ENCODE measurements around the gene RNF208.
"Not testable (repeated sequence)": the region's sequence is repeated elsewhere in the genome, so short reads cannot be mapped to it uniquely, and the experiment has no call there.

Gene RNF208

GRCh38 chr9:137253717-137254623 is 31.9 kb upstream of the RNF208 start:
- DNase-seq (ENCODE audit: low spot score): no peak

GRCh38 chr9:137252555-137253506 is 30.8 kb upstream of the RNF208 start:
- DNase-seq (ENCODE audit: low spot score): no peak

GRCh38 chr9:137251490-137252268 is 29.6 kb upstream of the RNF208 start:
- DNase-seq (ENCODE audit: low spot score): no peak

- DNase-seq (ENCODE audit: low spot score): no peak
Observed at GRCh38 chr9:137251194-137251461, 29.1 kb upstream of the RNF208 start, which contains the start of gene STPG3. STPG3 (plus strand) TSS chr9:137251286; CDS start chr9:137251287, 1 bp downstream.

GRCh38 chr9:137250329-137251193 is 28.5 kb upstream of the RNF208 start:
- no peak for DNase-seq (ENCODE audit: low spot score)

- no peak for DNase-seq (ENCODE audit: low spot score)
Observed at GRCh38 chr9:137247916-137248175, 25.8 kb upstream of the RNF208 start.

GRCh38 chr9:137247135-137247915 is 25.3 kb upstream of the RNF208 start:
- no peak for DNase-seq (ENCODE audit: low spot score)

- no peak for DNase-seq (ENCODE audit: low spot score)
Observed at GRCh38 chr9:137245450-137246421, 23.7 kb upstream of the RNF208 start.

GRCh38 chr9:137244486-137245449 is 22.7 kb upstream of the RNF208 start:
- no peak for DNase-seq (ENCODE audit: low spot score)

GRCh38 chr9:137243626-137244485 is 21.8 kb upstream of the RNF208 start:
- no peak for DNase-seq (ENCODE audit: low spot score)

- not testable (repeated sequence) for DNase-seq (ENCODE audit: low spot score)
Observed at GRCh38 chr9:137243266-137243625, 21.2 kb upstream of the RNF208 start.

- no peak for DNase-seq (ENCODE audit: low spot score)
Observed at GRCh38 chr9:137242269-137243203, 20.5 kb upstream of the RNF208 start.

GRCh38 chr9:137241490-137242268 is 19.6 kb upstream of the RNF208 start:
- DNase-seq (ENCODE audit: low spot score): no peak

- peak; percentile 100 for DNase-seq (ENCODE audit: low spot score)
Observed at GRCh38 chr9:137240841-137241489, 18.9 kb upstream of the RNF208 start, which contains the start of gene TUBB4B. TUBB4B (plus strand) TSS chr9:137241287; CDS start chr9:137241361, 74 bp downstream.
